Colon (tissue), 2 donors: ENCODE results near the gene ODC1.

Experiments used
- FAIRE-seq: peaks from 2 replicates; lab custom pipeline; 2012; peaks lifted over from hg19 to GRCh38; lab: Jason Lieb, UNC
- donor health status: control.
- donor health status: control.

Gene ODC1

DNA sequence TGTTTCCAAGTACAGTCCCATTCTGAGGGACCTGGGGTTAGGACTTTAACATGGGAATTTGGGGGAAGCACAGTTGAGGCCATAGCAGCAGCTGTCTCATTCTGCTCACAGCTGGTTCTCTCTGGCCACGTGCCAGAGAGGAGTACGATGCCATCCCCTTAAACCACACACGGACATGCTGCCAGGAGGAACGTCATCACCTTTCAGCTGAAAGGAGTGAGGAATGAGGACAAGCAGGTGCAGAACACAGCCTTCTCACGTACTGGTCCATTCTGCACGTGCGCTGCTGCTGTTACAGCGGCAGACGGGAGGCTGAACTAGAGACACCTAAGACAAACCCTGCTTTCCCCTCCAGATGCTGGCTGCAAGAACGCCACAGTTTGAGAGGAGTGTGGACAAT lies 33.5 kb downstream of the ODC1 start:
- FAIRE-seq, result no peak

DNA sequence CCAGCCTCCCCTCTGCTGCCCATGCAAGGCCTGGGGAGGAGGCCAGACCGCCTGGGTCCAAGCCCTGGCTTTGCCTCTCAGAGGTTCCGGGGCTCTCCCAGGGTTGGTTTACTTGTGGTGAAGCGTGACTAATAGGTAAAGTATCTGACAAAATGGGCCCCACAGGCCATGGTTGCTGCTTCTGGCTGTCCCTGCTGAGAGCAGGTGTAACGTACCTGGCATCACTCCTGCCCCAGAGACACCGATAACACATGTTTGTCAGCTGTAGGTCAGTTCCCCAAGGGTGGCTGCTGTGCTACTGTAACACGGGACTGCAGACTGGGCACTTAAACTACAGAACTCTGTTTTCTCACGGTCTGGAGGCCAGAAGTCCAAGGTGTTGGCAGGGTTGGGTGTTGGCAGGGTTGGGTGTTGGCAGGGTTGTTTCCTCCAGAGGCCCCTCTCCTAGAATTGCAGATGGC lies 34.1 kb downstream of the ODC1 start:
- FAIRE-seq, result no peak

GRCh38 chr2:10413503-10413902 lies 34.6 kb downstream of the ODC1 start:
- FAIRE-seq, result no peak

GRCh38 chr2:10412380-10412779 lies 35.7 kb downstream of the ODC1 start:
- FAIRE-seq, result no peak

DNA sequence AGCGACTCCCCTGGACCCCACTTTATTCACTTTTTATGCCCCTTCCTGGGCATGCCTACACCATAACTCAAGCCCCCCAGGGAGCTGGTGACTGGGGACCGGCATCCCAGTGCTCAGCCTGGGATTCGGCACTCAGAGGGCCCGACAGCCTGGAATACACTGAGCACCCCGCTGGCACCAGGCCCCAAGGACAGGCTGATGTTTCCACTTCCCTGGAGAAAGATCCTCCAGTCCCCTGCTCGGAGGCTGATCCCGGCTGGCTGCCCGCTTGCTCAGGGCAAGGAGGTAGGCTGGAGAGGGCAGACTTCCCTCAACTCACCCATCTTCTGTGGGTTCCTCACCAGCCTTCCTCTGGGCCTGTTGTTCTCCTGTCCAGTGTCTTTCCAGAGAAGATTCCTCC lies 36.6 kb downstream of the ODC1 start:
- no peak for FAIRE-seq

- no peak for FAIRE-seq
Observed at GRCh38 chr2:10410823-10411437, 37.2 kb downstream of the ODC1 start.

DNA sequence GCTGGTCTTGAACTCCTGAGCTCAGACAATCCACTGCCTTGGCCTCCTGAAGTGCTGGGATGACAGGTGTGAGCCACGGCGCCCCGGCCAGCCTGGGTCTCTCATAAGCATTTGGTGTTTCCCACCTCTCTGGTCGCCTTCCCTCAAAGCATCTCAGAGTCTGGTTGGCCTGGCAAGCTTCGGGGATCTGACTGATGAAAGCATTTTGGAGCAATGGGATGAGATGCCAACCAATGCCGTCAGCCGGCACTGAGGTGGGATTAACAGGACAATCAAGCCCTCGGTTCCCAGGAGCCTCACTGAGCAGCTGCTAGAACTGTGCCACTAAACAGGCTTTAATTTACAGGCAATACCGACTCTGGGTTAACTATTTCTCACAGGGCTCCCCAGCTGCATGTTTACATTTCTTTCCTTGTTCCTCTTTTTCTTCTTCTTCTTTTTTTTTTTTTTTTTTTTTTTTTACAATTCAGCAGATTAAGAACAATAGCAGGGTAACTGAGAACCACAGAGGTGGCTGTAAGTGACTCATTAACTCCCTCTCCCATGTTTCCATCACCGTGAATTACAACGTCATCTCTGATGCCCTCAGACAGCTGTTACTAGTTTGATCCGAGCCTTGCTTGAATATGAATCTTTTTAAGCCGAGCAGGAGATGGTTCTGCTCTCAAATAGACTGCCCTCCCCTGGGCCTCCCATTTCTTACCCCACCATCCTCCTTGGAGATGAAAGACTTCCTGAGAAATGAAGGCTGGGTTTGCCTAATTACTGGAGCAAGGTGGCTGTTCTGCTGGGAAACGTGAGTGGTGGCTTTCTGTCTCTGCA lies 37.9 kb downstream of the ODC1 start:
- FAIRE-seq, result no peak

GRCh38 chr2:10408649-10409579 lies 39.2 kb downstream of the ODC1 start:
- no peak for FAIRE-seq

GRCh38 chr2:10407841-10408648 lies 40.1 kb downstream of the ODC1 start:
- FAIRE-seq, result no peak

- no peak for FAIRE-seq
Observed at GRCh38 chr2:10407432-10407831, 40.7 kb downstream of the ODC1 start.

GRCh38 chr2:10406491-10407188 lies 41.5 kb downstream of the ODC1 start:
- no peak for FAIRE-seq

GRCh38 chr2:10406016-10406415 lies 42.1 kb downstream of the ODC1 start:
- FAIRE-seq, result no peak

GRCh38 chr2:10405448-10405847 lies 42.7 kb downstream of the ODC1 start:
- FAIRE-seq, result no peak

DNA sequence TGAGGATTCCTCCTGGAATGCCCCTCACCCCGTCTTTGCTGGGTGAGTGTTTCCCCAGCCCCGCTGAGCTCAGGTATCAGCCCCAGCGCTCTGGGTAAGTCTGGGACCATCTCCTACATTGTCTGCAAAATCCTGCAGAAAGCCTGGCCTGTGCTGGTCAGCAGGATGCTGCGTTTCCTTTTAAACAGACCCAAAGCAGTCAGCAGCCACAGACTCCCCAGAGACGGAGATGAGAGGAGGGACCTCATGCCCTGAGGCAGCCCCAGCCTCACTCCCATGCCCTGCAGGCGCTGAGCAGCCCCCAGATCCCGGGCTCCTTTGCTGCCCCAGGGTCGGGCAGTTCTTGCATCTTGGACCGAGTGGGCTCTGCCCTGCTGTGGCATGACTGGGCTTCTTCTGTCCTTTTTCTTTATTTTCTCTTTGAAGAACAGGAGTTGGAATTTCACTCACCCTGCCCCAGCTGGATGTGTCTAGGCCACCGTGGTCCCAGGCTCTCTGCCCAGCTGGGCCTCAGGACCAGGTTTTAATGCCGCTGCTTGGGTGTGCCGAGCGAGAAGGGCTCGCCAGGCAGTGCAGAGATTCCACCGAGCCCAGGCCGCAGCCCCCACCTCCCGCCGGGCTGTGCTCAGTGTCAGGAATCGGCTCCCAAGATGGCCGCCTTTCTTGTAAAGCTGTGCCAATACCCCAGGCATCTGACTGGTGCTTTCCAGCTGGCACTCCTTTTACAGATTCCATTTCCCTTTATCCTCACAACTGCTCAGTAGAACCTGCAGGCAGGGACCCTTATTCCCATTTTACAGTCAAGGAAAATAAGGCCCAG lies 43.6 kb downstream of the ODC1 start:
- FAIRE-seq, result no peak

DNA sequence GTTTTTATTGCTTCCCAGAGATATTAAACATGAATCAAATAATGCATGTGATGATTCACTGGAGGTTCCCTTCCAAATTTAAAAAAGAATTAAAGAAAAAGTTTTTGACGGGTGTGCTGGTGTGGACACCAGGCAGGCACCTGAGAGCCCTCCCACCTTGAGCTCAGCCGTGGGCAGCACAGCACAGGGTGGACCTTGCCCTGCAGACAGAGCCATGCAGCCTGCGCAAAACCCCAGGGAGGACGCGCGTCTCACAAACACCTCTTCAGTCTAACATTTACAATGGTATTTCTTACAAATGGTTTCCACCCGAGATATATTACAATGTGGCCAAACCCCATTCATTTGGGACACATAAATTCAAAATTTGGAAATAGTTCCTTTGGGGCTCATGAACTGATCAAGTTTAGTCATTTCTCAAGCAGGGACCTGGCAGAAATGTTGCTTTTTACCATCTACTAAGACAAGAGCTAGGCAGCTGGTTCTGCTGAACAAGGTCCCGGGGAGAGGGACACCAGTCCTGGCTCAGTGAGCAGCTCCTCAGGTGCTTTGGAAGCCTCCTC lies 45.4 kb downstream of the ODC1 start:
- FAIRE-seq, result no peak

- no peak for FAIRE-seq
Observed at GRCh38 chr2:10402062-10402585, 46.0 kb downstream of the ODC1 start.

GRCh38 chr2:10400978-10401951 lies 46.9 kb downstream of the ODC1 start:
- no peak for FAIRE-seq

GRCh38 chr2:10400568-10400977 lies 47.6 kb downstream of the ODC1 start:
- no peak for FAIRE-seq
